Colonic mucosa (tissue), 4 donors: ENCODE measurements around the gene TSC22D4. TPM values are rescaled to one million over a fixed set of nuclear protein-coding genes. Genes with fewer than 3 reads are reported as not detected.

ENCODE experiments used
- DNase-seq: peaks from one replicate; pipeline ENCODE4 v3.0.0-alpha.2; 2020
- H3K27ac ChIP-seq: fragments of 200-600 bp; one replicate; pipeline ENCODE4 v1.8.0; 2021
- H3K27me3 ChIP-seq: fragments of 200-600 bp; one replicate; pipeline ENCODE4 v1.8.0; 2021
- H3K36me3 ChIP-seq: fragments of 200-600 bp; one replicate; pipeline ENCODE4 v1.8.0; 2021
- H3K4me1 ChIP-seq: fragments of 200-600 bp; one replicate; pipeline ENCODE4 v1.8.0; 2021; ENCODE audit warnings: mild to moderate bottlenecking
- H3K4me3 ChIP-seq: fragments of 200-600 bp; one replicate; pipeline ENCODE4 v1.8.0; 2021
- H3K9ac ChIP-seq, 2 donors: one replicate each; pipeline ENCODE4 v1.7.0; 2013; ENCODE audit warnings: control low read depth in 2 of 2, low read depth in 2 of 2, low read length in 2 of 2
- H3K9me3 ChIP-seq: fragments of 200-600 bp; one replicate; pipeline ENCODE4 v1.8.0; 2021
- intact Hi-C: fragments of 100-400 bp; cut with DNase I; formaldehyde crosslinking; loops from one replicate; pipeline ENCODE4 v1.14.1; 2022
- total RNA-seq, 2 donors: library from RNA; stranded (reverse); fragmentation: NEBNext Ultra II Directional in 1 of 2; extraction: Animal tissue kit (Norgen Biotek cat#: 25700) in 1 of 2; gene quantifications; one replicate each; pipeline ENCODE4 v1.2.1, GENCODE V29; 2021
- TF ChIP-seq, protein P1 (sequence below): fragments of 200-600 bp; IDR thresholded peaks from one replicate; pipeline ENCODE4 v1.8.0; 2022; ENCODE audit warnings: antibody characterized with exemption, mild to moderate bottlenecking
- donor health status: healthy.
- donor health status: DM: no; HTN: no; CAD: no.
- donor health status: DM: no; HTN: no; CAD: no.

The TSC22D4 gene
- total RNA-seq, 2 donors from 2014 or later = 56.1 to 56.3 TPM

- H3K4me3 ChIP-seq = peak overlapping the region; percentile 60
- H3K9ac ChIP-seq = peak overlapping the region in 1 of 2 donors; percentile 94
- H3K27ac ChIP-seq = peak overlapping the region; percentile 100
- intact Hi-C loops = no loop called here
- TF ChIP-seq, protein P1, sequence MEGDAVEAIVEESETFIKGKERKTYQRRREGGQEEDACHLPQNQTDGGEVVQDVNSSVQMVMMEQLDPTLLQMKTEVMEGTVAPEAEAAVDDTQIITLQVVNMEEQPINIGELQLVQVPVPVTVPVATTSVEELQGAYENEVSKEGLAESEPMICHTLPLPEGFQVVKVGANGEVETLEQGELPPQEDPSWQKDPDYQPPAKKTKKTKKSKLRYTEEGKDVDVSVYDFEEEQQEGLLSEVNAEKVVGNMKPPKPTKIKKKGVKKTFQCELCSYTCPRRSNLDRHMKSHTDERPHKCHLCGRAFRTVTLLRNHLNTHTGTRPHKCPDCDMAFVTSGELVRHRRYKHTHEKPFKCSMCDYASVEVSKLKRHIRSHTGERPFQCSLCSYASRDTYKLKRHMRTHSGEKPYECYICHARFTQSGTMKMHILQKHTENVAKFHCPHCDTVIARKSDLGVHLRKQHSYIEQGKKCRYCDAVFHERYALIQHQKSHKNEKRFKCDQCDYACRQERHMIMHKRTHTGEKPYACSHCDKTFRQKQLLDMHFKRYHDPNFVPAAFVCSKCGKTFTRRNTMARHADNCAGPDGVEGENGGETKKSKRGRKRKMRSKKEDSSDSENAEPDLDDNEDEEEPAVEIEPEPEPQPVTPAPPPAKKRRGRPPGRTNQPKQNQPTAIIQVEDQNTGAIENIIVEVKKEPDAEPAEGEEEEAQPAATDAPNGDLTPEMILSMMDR = no peak
- no peaks in the 10 kb centered on the region for H3K36me3 ChIP-seq
- DNase-seq = no peak
- no peaks in the 10 kb centered on the region for H3K27me3 ChIP-seq
- no peaks in the 10 kb centered on the region for H3K4me1 ChIP-seq
- H3K9me3 ChIP-seq = no peaks in the 10 kb centered on the region
Observed at GRCh38 chr7:100427762-100428198, 51.2 kb downstream of the TSC22D4 start.

GRCh38 chr7:100426516-100426915 lies 52.5 kb downstream of the TSC22D4 start:
- Histone ChIP-seq H3K27ac (no peak overlapping the region), H3K9me3 (no peaks in the 10 kb centered on the region), H3K27me3 (no peaks in the 10 kb centered on the region), H3K9ac (no peak overlapping the region), H3K4me1 (no peaks in the 10 kb centered on the region), H3K4me3 (no peak overlapping the region), H3K36me3 (no peaks in the 10 kb centered on the region)
- intact Hi-C loops = no loop called here
- no peak for DNase-seq
- TF ChIP-seq, protein P1 = no peak

- H3K9me3 ChIP-seq = no peaks in the 10 kb centered on the region
- H3K27me3 ChIP-seq = no peaks in the 10 kb centered on the region
- DNase-seq = no peak
- TF ChIP-seq, protein P1 = no peak
- H3K4me3 ChIP-seq = no peak overlapping the region
- intact Hi-C loops = no loop called here
- no peaks in the 10 kb centered on the region for H3K36me3 ChIP-seq
- H3K4me1 ChIP-seq = no peaks in the 10 kb centered on the region
- H3K27ac ChIP-seq = no peak overlapping the region
- no peak overlapping the region for H3K9ac ChIP-seq
Observed at GRCh38 chr7:100425347-100425746, 53.7 kb downstream of the TSC22D4 start.

- intact Hi-C loops = no loop called here
- Histone ChIP-seq H3K27me3 (no peaks in the 10 kb centered on the region), H3K9me3 (no peaks in the 10 kb centered on the region), H3K27ac (no peak overlapping the region), H3K36me3 (no peaks in the 10 kb centered on the region), H3K4me1 (no peaks in the 10 kb centered on the region), H3K4me3 (no peak overlapping the region), H3K9ac (no peak overlapping the region)
- DNase-seq = no peak
- TF ChIP-seq, protein P1 = no peak
Observed at GRCh38 chr7:100423315-100423714, 55.7 kb downstream of the TSC22D4 start.

DNA sequence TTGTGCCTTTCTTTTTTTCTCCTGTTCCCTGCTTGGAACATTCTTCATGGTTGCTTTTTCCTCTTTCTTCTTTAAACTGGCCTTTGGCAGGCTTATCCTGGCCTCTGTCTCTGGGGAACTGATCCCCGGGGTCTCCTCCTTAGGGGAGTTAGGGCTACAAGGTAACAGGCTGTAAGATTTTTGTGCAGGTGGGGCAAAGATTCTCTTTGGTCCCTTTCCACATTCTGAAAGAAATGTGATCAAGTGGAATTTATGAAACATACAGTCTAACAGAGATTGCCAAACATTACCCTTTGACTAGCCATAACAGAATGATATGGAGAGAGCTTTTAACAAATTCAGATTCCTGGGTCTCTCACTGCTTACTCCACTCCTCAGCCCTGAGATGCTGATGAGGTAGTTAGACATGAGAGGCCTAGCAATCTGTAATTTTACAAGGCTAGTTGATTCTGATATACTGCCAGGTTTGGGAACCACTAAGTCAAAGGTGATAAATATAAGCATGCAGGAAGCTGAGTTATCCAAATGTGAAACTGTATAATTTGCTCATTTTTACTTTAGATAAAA lies 59.3 kb downstream of the TSC22D4 start:
- H3K27me3 ChIP-seq = no peaks in the 10 kb centered on the region
- H3K4me3 ChIP-seq = no peak overlapping the region
- H3K9me3 ChIP-seq = no peaks in the 10 kb centered on the region
- DNase-seq = no peak
- intact Hi-C loops = no loop called here
- H3K27ac ChIP-seq = no peak overlapping the region
- no peaks in the 10 kb centered on the region for H3K36me3 ChIP-seq
- H3K4me1 ChIP-seq = no peaks in the 10 kb centered on the region
- TF ChIP-seq, protein P1 = no peak
- no peak overlapping the region for H3K9ac ChIP-seq
